CD4-positive, CD25-positive, alpha-beta regulatory T cell (primary cell): ENCODE measurements around the gene SH3TC1. TPM values are rescaled to one million over a fixed set of nuclear protein-coding genes. Genes with fewer than 3 reads are reported as not detected.

ENCODE experiments used
- ATAC-seq, 2 donors: fragments of 150-1000 bp; cut with Tn5 transposase; one replicate each; pipeline ENCODE4 v1.10.0; 2021; ENCODE audit warnings: low read depth in 2 of 2, moderate number of reproducible peaks in 2 of 2, moderate library complexity in 1 of 2
- DNase-seq, 3 donors: peaks; one replicate each; pipeline versions ENCODE4 v3.0.0 to v3.0.0-alpha.2; 2012 to 2022; ENCODE audit warnings: mixed read lengths in 1 of 3
- H3K27ac ChIP-seq: one replicate; pipeline ENCODE4 v1.7.0; 2013; ENCODE audit warnings: mild to moderate bottlenecking, low read length; ENCODE audit not compliant: insufficient read depth, poor library complexity, severe bottlenecking
- H3K27me3 ChIP-seq: one replicate; pipeline ENCODE4 v1.7.0; 2013; ENCODE audit warnings: low read length; ENCODE audit not compliant: control insufficient read depth, insufficient read depth
- H3K36me3 ChIP-seq: one replicate; pipeline ENCODE4 v1.7.0; 2013; ENCODE audit warnings: mild to moderate bottlenecking, low read length, moderate library complexity; ENCODE audit not compliant: control insufficient read depth, insufficient read depth
- H3K4me1 ChIP-seq: 2 replicates; pipeline ENCODE4 v1.7.0; 2013; ENCODE audit warnings: mild to moderate bottlenecking, low read length; ENCODE audit not compliant: insufficient read depth, control insufficient read depth, poor library complexity, severe bottlenecking
- H3K4me3 ChIP-seq: one replicate; pipeline ENCODE4 v1.7.0; 2013; ENCODE audit warnings: low read depth, mild to moderate bottlenecking, low read length, moderate library complexity
- H3K9me3 ChIP-seq, 2 experiments: 1 replicate in 1 of 2; 2 replicates in 1 of 2; pipeline ENCODE4 v1.7.0; 2013; ENCODE audit warnings: low read length in 2 of 2, mild to moderate bottlenecking in 1 of 2, moderate library complexity in 1 of 2; ENCODE audit not compliant: control insufficient read depth in 2 of 2
- H3K27ac Mint-ChIP-seq, 3 donors: one replicate each; pipeline ENCODE4 v1.8.0; 2020 to 2022; ENCODE audit warnings: mild to moderate bottlenecking in 3 of 3, mixed read lengths in 3 of 3, moderate library complexity in 2 of 3
- H3K27me3 Mint-ChIP-seq: one replicate; pipeline ENCODE4 v1.8.0; 2022; ENCODE audit warnings: mild to moderate bottlenecking, mixed read lengths
- H3K36me3 Mint-ChIP-seq: one replicate; pipeline ENCODE4 v1.8.0; 2020; ENCODE audit warnings: mixed read lengths
- H3K4me1 Mint-ChIP-seq, 4 donors: one replicate each; pipeline ENCODE4 v1.8.0; 2020 to 2022; ENCODE audit warnings: mixed read lengths in 4 of 4, mild to moderate bottlenecking in 1 of 4
- H3K4me3 Mint-ChIP-seq, 4 donors: one replicate each; pipeline ENCODE4 v1.8.0; 2020 to 2022; ENCODE audit warnings: mild to moderate bottlenecking in 4 of 4, mixed read lengths in 4 of 4, moderate library complexity in 3 of 4
- H3K9me3 Mint-ChIP-seq, 7 donors: one replicate each; pipeline ENCODE4 v1.8.0; 2020 to 2022; ENCODE audit warnings: mixed read lengths in 7 of 7, mild to moderate bottlenecking in 3 of 7, moderate library complexity in 2 of 7
- polyA plus RNA-seq, 4 donors: library from polyadenylated mRNA; unstranded; fragments of 300-500 nt; fragmentation: Illumina TruSeq; gene quantifications; one replicate each; pipeline ENCODE4 v1.2.3, GENCODE V29; 2021
- total RNA-seq: library from RNA; stranded (reverse); gene quantifications from one replicate; pipeline ENCODE4 v1.2.3, GENCODE V29; 2022

The SH3TC1 gene
- total and polyA plus RNA-seq, 5 donors from 2014 or later: 10.6 to 125 (median 15.4) TPM

DNA sequence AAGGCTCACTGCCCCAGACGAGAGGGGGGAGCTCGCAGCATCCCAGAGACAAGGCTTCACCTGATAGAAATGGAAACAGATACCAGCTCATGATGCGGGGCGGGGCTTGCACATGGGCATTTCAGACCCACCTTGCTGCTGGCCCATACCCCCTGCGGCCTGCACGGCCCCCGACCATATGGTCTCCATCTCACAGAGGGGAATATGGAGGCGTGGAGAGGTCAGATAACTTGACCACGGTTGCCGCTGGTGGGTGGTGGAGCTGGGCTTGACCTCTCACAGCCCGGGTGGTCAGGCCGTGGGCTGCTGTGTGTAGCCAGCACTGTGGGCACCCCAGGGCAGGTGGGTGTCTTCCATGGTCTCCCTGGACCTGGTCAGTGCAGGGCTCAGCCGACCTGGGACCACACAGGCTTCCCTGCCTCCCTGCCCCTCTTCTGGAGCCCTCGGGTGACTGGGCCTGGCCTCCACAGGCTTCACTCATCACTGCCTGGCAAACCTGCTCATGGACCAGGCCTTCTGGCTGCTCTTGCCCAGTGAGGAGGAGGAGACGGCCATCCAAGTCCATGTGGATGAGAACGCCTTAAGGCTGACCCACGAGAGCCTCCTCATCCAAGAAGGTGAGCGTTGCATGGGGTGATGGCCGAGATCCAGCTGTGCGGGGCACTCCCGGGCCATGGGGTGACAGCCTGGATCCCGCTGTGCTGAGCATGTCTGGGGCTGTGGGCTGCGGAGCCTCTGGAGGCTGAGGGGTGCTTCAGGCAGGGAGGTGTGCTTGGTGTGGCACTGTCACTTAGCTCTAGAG lies 16.8 kb downstream of the SH3TC1 start:
- DNase-seq (no peak), ATAC-seq (no peak)
- peaks cover 0 to 9% (median 2%) of the 10 kb centered on the region in 4 donors for H3K4me1 Mint-ChIP-seq
- H3K9me3 Mint-ChIP-seq: no peaks in the 10 kb centered on the region
- Histone ChIP-seq H3K9me3 (no peaks in the 10 kb centered on the region), H3K4me3 (no peak overlapping the region), H3K36me3 (peaks cover 43% of the 10 kb centered on the region), H3K27ac (no peak overlapping the region), H3K4me1 (peaks cover 2% of the 10 kb centered on the region), H3K27me3 (no peaks in the 10 kb centered on the region)
- peaks cover 38% of the 10 kb centered on the region for H3K36me3 Mint-ChIP-seq
- no peak overlapping the region for H3K27ac Mint-ChIP-seq
- H3K4me3 Mint-ChIP-seq: no peak overlapping the region
- no peaks in the 10 kb centered on the region for H3K27me3 Mint-ChIP-seq

- H3K4me1 Mint-ChIP-seq: peaks cover 0 to 17% (median 9%) of the 10 kb centered on the region in 4 donors
- no peak overlapping the region for H3K4me3 Mint-ChIP-seq
- Histone ChIP-seq H3K36me3 (peaks cover 43% of the 10 kb centered on the region), H3K27me3 (no peaks in the 10 kb centered on the region), H3K9me3 (no peaks in the 10 kb centered on the region), H3K27ac (no peak overlapping the region), H3K4me3 (no peak overlapping the region), H3K4me1 (peaks cover 10% of the 10 kb centered on the region)
- ATAC-seq (no peak), DNase-seq (no peak)
- no peaks in the 10 kb centered on the region for H3K9me3 Mint-ChIP-seq
- H3K27me3 Mint-ChIP-seq: no peaks in the 10 kb centered on the region
- H3K27ac Mint-ChIP-seq: no peak overlapping the region
- H3K36me3 Mint-ChIP-seq: peaks cover 41% of the 10 kb centered on the region
Measured at GRCh38 chr4:8216443-8217245, 17.6 kb downstream of the SH3TC1 start.

DNA sequence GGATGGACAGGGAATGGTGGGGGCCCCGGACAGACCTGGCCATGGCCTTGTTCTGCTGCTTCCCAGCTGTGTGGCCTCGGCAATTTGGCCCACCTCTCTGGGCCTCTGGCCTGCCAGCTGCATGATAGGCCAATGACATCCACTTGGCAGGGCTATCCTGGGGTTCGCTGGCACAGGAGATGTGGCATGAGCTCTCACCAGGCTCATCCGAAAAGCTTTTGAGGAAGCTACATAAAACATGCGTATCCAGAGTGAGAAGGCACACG lies 18.1 kb downstream of the SH3TC1 start:
- H3K4me3 Mint-ChIP-seq: no peak overlapping the region
- H3K27me3 Mint-ChIP-seq: no peaks in the 10 kb centered on the region
- no peak for DNase-seq
- no peak overlapping the region for H3K4me3 ChIP-seq
- H3K4me1 Mint-ChIP-seq: peaks cover 0 to 21% (median 12%) of the 10 kb centered on the region in 4 donors
- no peaks in the 10 kb centered on the region for H3K9me3 Mint-ChIP-seq
- no peaks in the 10 kb centered on the region for H3K27me3 ChIP-seq
- H3K4me1 ChIP-seq: peaks cover 14% of the 10 kb centered on the region
- peaks cover 43% of the 10 kb centered on the region for H3K36me3 ChIP-seq
- ATAC-seq: no peak
- H3K9me3 ChIP-seq: no peaks in the 10 kb centered on the region
- H3K27ac ChIP-seq: no peak overlapping the region
- no peak overlapping the region for H3K27ac Mint-ChIP-seq
- H3K36me3 Mint-ChIP-seq: peaks cover 46% of the 10 kb centered on the region

GRCh38 chr4:8217871-8218270 lies 18.8 kb downstream of the SH3TC1 start:
- Mint-ChIP-seq H3K4me3 (no peak overlapping the region), H3K27me3 (no peaks in the 10 kb centered on the region), H3K27ac (no peak overlapping the region), H3K36me3 (peaks cover 51% of the 10 kb centered on the region), H3K9me3 (no peaks in the 10 kb centered on the region), H3K4me1 (peaks cover 0 to 21% (median 14%) of the 10 kb centered on the region in 4 donors)
- H3K27me3 ChIP-seq: no peaks in the 10 kb centered on the region
- H3K4me1 ChIP-seq: peaks cover 14% of the 10 kb centered on the region
- peaks cover 43% of the 10 kb centered on the region for H3K36me3 ChIP-seq
- H3K27ac ChIP-seq: no peak overlapping the region
- no peak overlapping the region for H3K4me3 ChIP-seq
- no peaks in the 10 kb centered on the region for H3K9me3 ChIP-seq
- ATAC-seq (no peak), DNase-seq (no peak)

DNA sequence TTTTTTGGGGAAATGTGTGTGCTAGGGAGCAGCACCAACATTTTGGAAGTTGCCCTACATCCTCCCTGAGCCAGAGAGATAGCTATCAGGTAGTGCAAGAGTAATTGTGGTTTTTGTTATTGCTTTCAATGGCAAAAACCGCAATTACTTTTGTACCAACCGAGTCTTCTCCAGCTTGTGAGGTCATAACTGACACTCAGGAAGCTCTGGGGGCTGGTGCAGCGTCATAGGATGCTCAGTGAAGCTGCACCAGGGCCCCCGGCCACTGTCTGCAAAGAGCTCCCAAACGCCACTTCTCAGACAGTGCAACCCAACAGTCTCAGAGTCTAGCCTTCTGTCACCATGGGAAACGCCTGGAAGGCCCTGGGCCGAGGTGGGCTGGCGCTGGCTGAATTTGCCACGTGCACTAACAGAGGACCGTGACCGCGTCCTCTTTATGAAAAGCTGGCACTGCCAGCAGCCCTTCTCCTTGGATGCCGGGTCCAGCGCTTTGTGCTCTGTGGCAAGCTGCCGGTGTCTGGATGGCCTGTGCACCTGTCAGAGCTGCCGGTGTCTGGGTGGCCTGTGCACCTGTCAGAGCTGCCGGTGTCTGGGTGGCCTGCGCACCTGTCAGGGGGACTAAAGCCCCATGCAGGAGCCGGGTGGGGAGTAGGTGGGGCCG lies 19.4 kb downstream of the SH3TC1 start:
- DNase-seq: no peak
- Mint-ChIP-seq H3K9me3 (no peaks in the 10 kb centered on the region), H3K27ac (no peak overlapping the region)

GRCh38 chr4:8219236-8219635 lies 20.1 kb downstream of the SH3TC1 start:
- Histone ChIP-seq H3K4me1 (peaks cover 14% of the 10 kb centered on the region), H3K27ac (no peak overlapping the region), H3K4me3 (no peak overlapping the region), H3K27me3 (no peaks in the 10 kb centered on the region), H3K36me3 (peaks cover 46% of the 10 kb centered on the region), H3K9me3 (no peaks in the 10 kb centered on the region)
- H3K36me3 Mint-ChIP-seq: peaks cover 51% of the 10 kb centered on the region
- peaks cover 0 to under 1% (median 0%) of the 10 kb centered on the region in 7 donors for H3K9me3 Mint-ChIP-seq
- ATAC-seq (no peak), DNase-seq (no peak)
- H3K4me1 Mint-ChIP-seq: peaks cover 0 to 22% (median 14%) of the 10 kb centered on the region in 4 donors
- no peaks in the 10 kb centered on the region for H3K27me3 Mint-ChIP-seq
- H3K4me3 Mint-ChIP-seq: no peak overlapping the region
- peak overlapping the region in 1 of 3 donors; percentile 56 for H3K27ac Mint-ChIP-seq

More for the DNA sequence above, 19.4 kb downstream of the SH3TC1 start:
- peaks cover 0 to 21% (median 14%) of the 10 kb centered on the region in 4 donors for H3K4me1 Mint-ChIP-seq
- no peak overlapping the region for H3K4me3 ChIP-seq
- H3K36me3 Mint-ChIP-seq: peaks cover 49% of the 10 kb centered on the region
- H3K27ac ChIP-seq: no peak overlapping the region
- H3K27me3 Mint-ChIP-seq: no peaks in the 10 kb centered on the region
- ATAC-seq: no peak
- H3K9me3 ChIP-seq: no peaks in the 10 kb centered on the region
- H3K4me3 Mint-ChIP-seq: no peak overlapping the region
- H3K27me3 ChIP-seq: no peaks in the 10 kb centered on the region
- peaks cover 41% of the 10 kb centered on the region for H3K36me3 ChIP-seq
- H3K4me1 ChIP-seq: peaks cover 14% of the 10 kb centered on the region

- peak overlapping the region; percentile 37 to 64 (median 58) for H3K27ac Mint-ChIP-seq
- H3K36me3 ChIP-seq: peaks cover 44% of the 10 kb centered on the region
- H3K9me3 ChIP-seq: no peaks in the 10 kb centered on the region
- no peaks in the 10 kb centered on the region for H3K27me3 Mint-ChIP-seq
- H3K4me1 ChIP-seq: peaks cover 14% of the 10 kb centered on the region
- H3K4me3 ChIP-seq: no peak overlapping the region
- H3K4me3 Mint-ChIP-seq: no peak overlapping the region
- H3K27ac ChIP-seq: peak overlapping the region; percentile 66
- no peak for ATAC-seq
- H3K9me3 Mint-ChIP-seq: peaks cover 0 to 1% (median 0%) of the 10 kb centered on the region in 7 donors
- H3K27me3 ChIP-seq: no peaks in the 10 kb centered on the region
- peaks cover 0 to 22% (median 14%) of the 10 kb centered on the region in 4 donors for H3K4me1 Mint-ChIP-seq
- peaks cover 44% of the 10 kb centered on the region for H3K36me3 Mint-ChIP-seq
- no peak for DNase-seq
Measured at GRCh38 chr4:8220661-8221450, 21.8 kb downstream of the SH3TC1 start.
